Psoas muscle (tissue), 8 donors: ENCODE measurements around the gene SLC35B4. TPM values are rescaled to one million over a fixed set of nuclear protein-coding genes. Genes with fewer than 3 reads are reported as not detected.

ENCODE experiments used
- ATAC-seq, 4 donors: fragments of 200-7000 bp; cut with Tn5 transposase; one replicate each; pipeline ENCODE4 v1.9.1; 2020; ENCODE audit warnings: moderate library complexity in 3 of 4, mild to moderate bottlenecking in 2 of 4
- DNase-seq, 2 donors: peaks; one replicate each; pipeline ENCODE4 v3.0.0-alpha.2; 2020
- H3K27ac ChIP-seq: fragments of 200-600 bp; one replicate; pipeline ENCODE4 v1.8.0; 2022
- H3K27me3 ChIP-seq, 3 donors: fragments of 200-600 bp in 1 of 3; one replicate each; pipeline versions ENCODE4 v1.6.1 to v1.8.0; 2013 to 2022; ENCODE audit warnings: low read length in 2 of 3, mild to moderate bottlenecking in 2 of 3, moderate library complexity in 1 of 3; ENCODE audit not compliant: insufficient read depth in 3 of 3
- H3K36me3 ChIP-seq, 2 donors: fragments of 200-600 bp in 1 of 2; one replicate each; pipeline versions ENCODE4 v1.6.1 to v1.8.0; 2013 to 2022; ENCODE audit warnings: low read depth in 1 of 2, mild to moderate bottlenecking in 1 of 2, moderate library complexity in 1 of 2; ENCODE audit not compliant: insufficient read depth in 1 of 2
- H3K4me1 ChIP-seq: fragments of 200-600 bp; one replicate; pipeline ENCODE4 v1.8.0; 2022
- H3K4me3 ChIP-seq: fragments of 200-600 bp; one replicate; pipeline ENCODE4 v1.8.0; 2022; ENCODE audit warnings: mild to moderate bottlenecking
- H3K9me3 ChIP-seq: fragments of 200-600 bp; one replicate; pipeline ENCODE4 v1.8.0; 2022
- CTCF ChIP-seq: fragments of 200-600 bp; IDR thresholded peaks from one replicate; pipeline ENCODE4 v1.8.0; 2022; ENCODE audit warnings: antibody characterized with exemption
- WGBS, 3 donors: extraction: QIAGEN DNeasy Blood & Tissue Kit; methylation state at CpG; one replicate each; pipeline versions ENCODE4 v1.1.6 to v1.1.7; 2013; 5-methylcytosine and 5-hydroxymethylcytosine counted together
- intact Hi-C, 2 donors: fragments of 100-400 bp; cut with DNase I; formaldehyde crosslinking; loops; one replicate each; pipeline versions ENCODE4 v1.11.0 to v1.14.2; 2022
- polyA plus RNA-seq, 3 donors: library from polyadenylated mRNA; stranded (reverse); fragments of 200-250 nt; gene quantifications; one replicate each; pipeline ENCODE4 v1.2.3, GENCODE V29; 2013
- total RNA-seq, 4 donors: library from RNA; stranded (reverse); fragmentation: NEBNext Ultra II Directional in 2 of 4; extraction: Animal tissue kit (Norgen Biotek cat#: 25700) in 2 of 4; gene quantifications; one replicate each; pipeline versions ENCODE4 v1.2.1 to v1.2.4, GENCODE V29; 2021 to 2023
- donor health status: healthy with polysubstance abuse.
- donor health status: DM: no; HTN: no; CAD: no; lungs with moderate emphysema.
- donor health status: Bipolar disorder and iron deficiency.
- donor health status: healthy.
- donor health status: DM: yes; HTN: yes; CAD: no.
- donor health status: DM: no; HTN: no; CAD: no.
- donor health status: DM: no; HTN: no; CAD: no.
- donor health status: DM: yes; HTN: yes; CAD: no.

Gene SLC35B4
- total and polyA plus RNA-seq, 7 donors, result 2.1 to 6.8 (median 4.0) TPM

GRCh38 chr7:134334408-134334807, 17.7 kb upstream of the SLC35B4 start:
- Histone ChIP-seq H3K36me3 (no peaks in the 10 kb centered on the region), H3K27ac (no peak overlapping the region), H3K4me1 (no peaks in the 10 kb centered on the region), H3K9me3 (no peaks in the 10 kb centered on the region), H3K27me3 (no peaks in the 10 kb centered on the region), H3K4me3 (no peak overlapping the region)
- ATAC-seq (no peak), DNase-seq (no peak)
- no peak for TF ChIP-seq CTCF
- intact Hi-C loops, result no loop called here
- WGBS, 3 donors, result 68 to 84% (median 82%) methylated on average over 4 of the region's 4 CpGs

GRCh38 chr7:134333943-134334342, 17.2 kb upstream of the SLC35B4 start:
- ATAC-seq (no peak), DNase-seq (no peak)
- Histone ChIP-seq H3K36me3 (no peaks in the 10 kb centered on the region), H3K4me1 (no peaks in the 10 kb centered on the region), H3K27me3 (no peaks in the 10 kb centered on the region), H3K9me3 (no peaks in the 10 kb centered on the region), H3K27ac (no peak overlapping the region), H3K4me3 (no peak overlapping the region)
- WGBS, 3 donors, result 79 to 83% (median 80%) methylated on average over 13 of the region's 13 CpGs
- TF ChIP-seq CTCF, result no peak
- intact Hi-C loops, result no loop called here

- intact Hi-C loops, result no loop called here
- 78 to 92% (median 89%) methylated on average over 1 of the region's 1 CpG for WGBS, 3 donors
Measured at GRCh38 chr7:134332892-134333291, 16.2 kb upstream of the SLC35B4 start.

GRCh38 chr7:134331393-134331792, 14.7 kb upstream of the SLC35B4 start:
- Histone ChIP-seq H3K4me1 (no peaks in the 10 kb centered on the region), H3K36me3 (no peaks in the 10 kb centered on the region), H3K27ac (no peak overlapping the region), H3K27me3 (peaks cover 0 to 3% (median 2%) of the 10 kb centered on the region in 3 donors), H3K9me3 (no peaks in the 10 kb centered on the region), H3K4me3 (no peak overlapping the region)
- TF ChIP-seq CTCF, result no peak
- DNase-seq (no peak), ATAC-seq (no peak)
- intact Hi-C loops, result no loop called here
- 92 to 95% (median 93%) methylated on average over 7 of the region's 7 CpGs for WGBS, 3 donors

More at GRCh38 chr7:134332892-134333291, 16.2 kb upstream of the SLC35B4 start:
- Histone ChIP-seq H3K4me3 (no peak overlapping the region), H3K4me1 (no peaks in the 10 kb centered on the region), H3K36me3 (no peaks in the 10 kb centered on the region), H3K27me3 (peaks cover 0 to 2% (median 0%) of the 10 kb centered on the region in 3 donors), H3K27ac (no peak overlapping the region), H3K9me3 (no peaks in the 10 kb centered on the region)
- TF ChIP-seq CTCF, result no peak
- no peak for DNase-seq
- no peak for ATAC-seq

- no peak for TF ChIP-seq CTCF
- Histone ChIP-seq H3K4me1 (no peaks in the 10 kb centered on the region), H3K4me3 (no peak overlapping the region), H3K27me3 (peaks cover 0 to 3% (median 2%) of the 10 kb centered on the region in 3 donors), H3K27ac (no peak overlapping the region), H3K9me3 (no peaks in the 10 kb centered on the region), H3K36me3 (no peaks in the 10 kb centered on the region)
- no peak for ATAC-seq
- DNase-seq, result no peak
- intact Hi-C loops, result no loop called here
- WGBS, 3 donors, result 75 to 77% (median 77%) methylated on average over 4 of the region's 4 CpGs
Measured at GRCh38 chr7:134330974-134331373, 14.2 kb upstream of the SLC35B4 start.
